ENCODE data around the gene CNGB1.
"Not testable (repeated sequence)": the region's sequence is repeated elsewhere in the genome, so short reads cannot be mapped to it uniquely, and the experiment has no call there.

Gene CNGB1

GRCh38 chr16:58011652-58012051, 40.7 kb upstream of the CNGB1 start:
- Histone ChIP-seq H2AFZ (ENCODE audit: low read depth, low read length, severe bottlenecking) (no peak overlapping the region), H3K9me2 (replicated peaks; ENCODE audit: insufficient read depth, low read length) (no peaks in the 10 kb centered on the region), H3K79me2 (ENCODE audit: insufficient read depth, low read length) (peaks cover 6% of the 10 kb centered on the region; the same call in 1 of the 2 replicates), H4K20me1 (ENCODE audit: low read depth, low read length) (no peaks in the 10 kb centered on the region), H3K9ac (ENCODE audit: low read length) (no peak overlapping the region), H3F3A (ENCODE audit: insufficient read depth) (no peaks in the 10 kb centered on the region), H3K36me3 (ENCODE audit: low read length) (peaks cover 7% of the 10 kb centered on the region; the same call in 1 of the 2 replicates), H3K9me3 (ENCODE audit: insufficient read depth, low read length) (no peaks in the 10 kb centered on the region), H3K4me2 (ENCODE audit: low read depth, low read length, poor library complexity, severe bottlenecking) (no peak overlapping the region), H3K27me3 (ENCODE audit: low read length) (no peaks in the 10 kb centered on the region), H3K27ac (ENCODE audit: low read depth, low read length) (no peak overlapping the region), H3K4me3 (ENCODE audit: insufficient read depth, low read length, poor library complexity, severe bottlenecking) (no peak overlapping the region)
- TF ChIP-seq EZH2phosphoT487 (conservative IDR thresholded peaks at IDR 0.05; ENCODE audit: low read length) (no peak), CTCF (IDR thresholded peaks at IDR 0.05; ENCODE audit: insufficient read depth, low read length, poor library complexity, severe bottlenecking) (no peak)

GRCh38 chr16:58010886-58011285, 40.0 kb upstream of the CNGB1 start:
- no peaks in the 10 kb centered on the region for H3K27me3 ChIP-seq (ENCODE audit: low read length)
- no peaks in the 10 kb centered on the region for H3K9me2 ChIP-seq (replicated peaks; ENCODE audit: insufficient read depth, low read length)
- no peak overlapping the region for H3K4me3 ChIP-seq (ENCODE audit: insufficient read depth, low read length, poor library complexity, severe bottlenecking)
- no peaks in the 10 kb centered on the region for H3K9me3 ChIP-seq (ENCODE audit: insufficient read depth, low read length)
- no peak overlapping the region for H3K27ac ChIP-seq (ENCODE audit: low read depth, low read length)
- no peak overlapping the region for H3K9ac ChIP-seq (ENCODE audit: low read length)
- TF ChIP-seq EZH2phosphoT487 (conservative IDR thresholded peaks at IDR 0.05; ENCODE audit: low read length) = no peak
- TF ChIP-seq CTCF (IDR thresholded peaks at IDR 0.05; ENCODE audit: insufficient read depth, low read length, poor library complexity, severe bottlenecking) = no peak
- no peaks in the 10 kb centered on the region for H3F3A ChIP-seq (ENCODE audit: insufficient read depth)
- H3K79me2 ChIP-seq (ENCODE audit: insufficient read depth, low read length) = peaks cover 6% of the 10 kb centered on the region; the same call in 1 of the 2 replicates
- H3K36me3 ChIP-seq (ENCODE audit: low read length) = peaks cover 9% of the 10 kb centered on the region; the same call in 1 of the 2 replicates
- no peak overlapping the region for H2AFZ ChIP-seq (ENCODE audit: low read depth, low read length, severe bottlenecking)
- no peaks in the 10 kb centered on the region for H4K20me1 ChIP-seq (ENCODE audit: low read depth, low read length)
- no peak overlapping the region for H3K4me2 ChIP-seq (ENCODE audit: low read depth, low read length, poor library complexity, severe bottlenecking)

DNA sequence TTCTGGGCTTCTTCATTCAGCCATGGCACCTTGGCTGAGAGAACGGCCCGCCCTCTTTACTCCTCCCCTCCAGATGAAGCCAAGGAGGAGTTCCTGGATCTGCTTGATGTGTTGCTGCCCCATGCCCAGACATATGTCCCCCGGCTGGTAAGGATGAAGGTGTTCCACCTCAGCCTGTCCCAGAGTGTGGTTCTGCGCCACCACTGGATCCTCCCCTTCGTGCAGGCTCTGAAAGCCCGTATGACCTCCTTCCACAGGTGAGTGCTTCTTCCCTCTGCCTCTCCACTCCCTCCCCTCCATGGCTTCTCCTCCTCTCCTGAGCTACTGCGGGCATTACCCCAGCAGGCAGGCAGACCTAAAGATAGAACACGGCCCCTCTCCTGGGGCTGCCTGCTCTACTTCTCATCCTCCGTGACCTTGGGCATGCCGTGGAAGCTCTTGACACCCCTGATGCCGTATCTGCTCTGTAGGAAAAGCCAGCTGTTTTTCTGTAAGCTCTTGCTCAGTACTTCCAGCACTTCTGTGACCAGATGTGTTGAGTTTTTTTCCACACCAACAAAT, 39.0 kb upstream of the CNGB1 start:
- TF ChIP-seq CTCF (IDR thresholded peaks at IDR 0.05; ENCODE audit: insufficient read depth, low read length, poor library complexity, severe bottlenecking) = no peak

DNA sequence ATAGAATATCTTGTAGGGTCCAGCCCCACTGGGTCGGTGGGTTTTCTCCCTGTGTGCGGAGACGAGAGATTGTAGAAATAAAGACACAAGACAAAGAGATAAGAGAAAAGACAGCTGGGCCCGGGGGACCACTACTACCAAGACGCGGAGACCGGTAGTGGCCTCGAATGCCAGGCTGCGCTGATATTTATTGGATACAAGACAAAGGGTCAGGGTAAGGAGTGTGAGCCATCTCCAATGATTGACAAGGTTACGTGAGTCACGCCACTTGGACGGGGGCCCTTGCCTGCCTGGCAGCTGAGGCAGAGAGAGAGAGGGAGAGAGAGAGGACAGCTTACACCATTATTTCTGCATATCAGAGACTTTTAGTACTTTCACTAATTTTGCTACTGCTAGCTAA, 33.8 kb upstream of the CNGB1 start:
- H3K79me2 ChIP-seq (ENCODE audit: insufficient read depth, low read length); H3K36me3 ChIP-seq (ENCODE audit: low read length); H3K4me3 ChIP-seq (ENCODE audit: insufficient read depth, low read length, poor library complexity, severe bottlenecking); H2AFZ ChIP-seq (ENCODE audit: low read depth, low read length, severe bottlenecking); H3K9me3 ChIP-seq (ENCODE audit: insufficient read depth, low read length); H3K27me3 ChIP-seq (ENCODE audit: low read length); H4K20me1 ChIP-seq (ENCODE audit: low read depth, low read length); H3K27ac ChIP-seq (ENCODE audit: low read depth, low read length); H3K4me2 ChIP-seq (ENCODE audit: low read depth, low read length, poor library complexity, severe bottlenecking); H3K9me2 ChIP-seq (replicated peaks; ENCODE audit: insufficient read depth, low read length); H3K9ac ChIP-seq (ENCODE audit: low read length): not testable (repeated sequence)
- H3F3A ChIP-seq (ENCODE audit: insufficient read depth) = peaks cover 11% of the 10 kb centered on the region

More for the DNA sequence above, 39.0 kb upstream of the CNGB1 start:
- Histone ChIP-seq H3K36me3 (ENCODE audit: low read length) (peaks cover 9% of the 10 kb centered on the region; the same call in 1 of the 2 replicates), H3K9me3 (ENCODE audit: insufficient read depth, low read length) (no peaks in the 10 kb centered on the region), H3K27me3 (ENCODE audit: low read length) (no peaks in the 10 kb centered on the region), H3K4me3 (ENCODE audit: insufficient read depth, low read length, poor library complexity, severe bottlenecking) (no peak overlapping the region), H2AFZ (ENCODE audit: low read depth, low read length, severe bottlenecking) (no peak overlapping the region), H3K27ac (ENCODE audit: low read depth, low read length) (no peak overlapping the region), H3K4me2 (ENCODE audit: low read depth, low read length, poor library complexity, severe bottlenecking) (no peak overlapping the region), H3K79me2 (ENCODE audit: insufficient read depth, low read length) (peaks cover 6% of the 10 kb centered on the region; the same call in 1 of the 2 replicates), H3K9me2 (replicated peaks; ENCODE audit: insufficient read depth, low read length) (no peaks in the 10 kb centered on the region), H3F3A (ENCODE audit: insufficient read depth) (no peaks in the 10 kb centered on the region), H3K9ac (ENCODE audit: low read length) (no peak overlapping the region), H4K20me1 (ENCODE audit: low read depth, low read length) (no peaks in the 10 kb centered on the region)

Measured in SU-DHL-6 (cell line).